A673 (cell line): ENCODE data around the gene NHS. TPM values are rescaled to one million over a fixed set of nuclear protein-coding genes. Genes with fewer than 3 reads are reported as not detected.

Source experiments
- BruUV-seq: library from RNA; stranded (reverse); fragments of 400-500 nt; replicated peaks from 2 replicates; lab custom pipeline; 2021; lab: Mats Ljungman, UMichigan
- CTCF ChIA-PET: fragments of 300-600 bp; sonication (Branson Sonifier 250); formaldehyde crosslinking; loops from one replicate; lab custom pipeline; 2022; ENCODE audit warnings: antibody characterized with exemption; lab: Charles Lee
- POLR2A ChIA-PET: fragments of 300-600 bp; sonication (Branson Sonifier 250); formaldehyde crosslinking; loops from one replicate; lab custom pipeline; 2022; ENCODE audit warnings: antibody characterized with exemption; ENCODE audit not compliant: low non-redundant PET; lab: Charles Lee
- DNase-seq: peaks from one replicate; pipeline ENCODE4 v3.0.0-alpha.2; 2015; ENCODE audit warnings: low spot score
- H3K27ac ChIP-seq: fragments of 200-600 bp; sonication (generic); 2 replicates; pipeline ENCODE4 v1.5.1; 2016; ENCODE audit warnings: mixed run types, low read depth, mild to moderate bottlenecking, mixed read lengths, antibody characterized with exemption, low read length; ENCODE audit not compliant: poor library complexity, severe bottlenecking
- H3K27me3 ChIP-seq: fragments of 200-600 bp; sonication (generic); replicated peaks from 2 replicates; pipeline ENCODE4 v1.6.1; 2017; ENCODE audit warnings: mixed run types, low read depth, mild to moderate bottlenecking, mixed read lengths, antibody characterized with exemption, low read length; ENCODE audit not compliant: insufficient read depth, poor library complexity
- H3K36me3 ChIP-seq: fragments of 200-600 bp; sonication (generic); 2 replicates; pipeline ENCODE4 v1.6.1; 2016; ENCODE audit warnings: mixed run types, mild to moderate bottlenecking, mixed read lengths, antibody characterized with exemption, low read length; ENCODE audit not compliant: insufficient read depth, poor library complexity, severe bottlenecking
- H3K4me1 ChIP-seq: fragments of 200-600 bp; sonication (generic); 2 replicates; pipeline ENCODE4 v1.6.1; 2017; ENCODE audit warnings: mixed run types, mild to moderate bottlenecking, mixed read lengths, antibody characterized with exemption, low read length; ENCODE audit not compliant: insufficient read depth, poor library complexity, severe bottlenecking
- H3K4me3 ChIP-seq: fragments of 200-600 bp; sonication (generic); 2 replicates; pipeline ENCODE4 v1.5.1; 2016; ENCODE audit warnings: low read depth, mixed run types, mild to moderate bottlenecking, mixed read lengths, low read length; ENCODE audit not compliant: poor library complexity, severe bottlenecking
- H3K9me3 ChIP-seq: fragments of 200-600 bp; sonication (generic); 2 replicates; pipeline ENCODE4 v1.6.1; 2016; ENCODE audit warnings: mixed run types, low read depth, mild to moderate bottlenecking, mixed read lengths, antibody characterized with exemption, low read length; ENCODE audit not compliant: poor library complexity, severe bottlenecking
- CTCF ChIP-seq: fragments of 300-800, 200-600 bp; sonication (generic); conservative IDR thresholded peaks from 2 replicates; pipeline ENCODE4 v1.5.1; 2017; ENCODE audit warnings: low read depth, mild to moderate bottlenecking, antibody characterized with exemption, low read length, moderate library complexity, mixed read lengths
- EZH2 ChIP-seq: fragments of 200-600 bp; sonication (generic); IDR thresholded peaks from 2 replicates; pipeline ENCODE4 v1.6.1; 2017; ENCODE audit warnings: borderline replicate concordance, low read depth, mild to moderate bottlenecking, mixed read lengths, antibody characterized with exemption, low read length; ENCODE audit not compliant: poor library complexity, severe bottlenecking
- intact Hi-C: fragments of 100-400 bp; cut with micrococcal nuclease; formaldehyde crosslinking; loops from one replicate; pipeline ENCODE4 v1.10.0; 2022; ENCODE audit not compliant: unreplicated experiment
- total RNA-seq: library from RNA; stranded (reverse); gene quantifications from 2 replicates; pipeline ENCODE4 v1.2.3, GENCODE V29; 2021

Gene NHS
- total RNA-seq, 1 experiment from 2014 or later = 0.37 TPM

GRCh38 chrX:17747692-17748091 lies 372.7 kb downstream of the NHS start:
- peaks cover 6% of the 10 kb centered on the region for H3K36me3 ChIP-seq
- H3K27me3 ChIP-seq = no peaks in the 10 kb centered on the region
- H3K27ac ChIP-seq = no peak overlapping the region
- intact Hi-C loops = no loop called here
- BruUV-seq = no TSS peak
- no peaks in the 10 kb centered on the region for H3K4me1 ChIP-seq
- no peaks in the 10 kb centered on the region for H3K9me3 ChIP-seq
- no peak for TF ChIP-seq CTCF
- no peak for TF ChIP-seq EZH2
- ChIA-PET POLR2A (interaction anchor here (0.5 kb wide), 1 partner anchor 86 kb away, joined by 5 read pairs; no protein-coding TSS in a partner anchor), CTCF (no interaction called here)
- DNase-seq = no peak
- no peak overlapping the region for H3K4me3 ChIP-seq

GRCh38 chrX:17748684-17749083 lies 373.7 kb downstream of the NHS start:
- Histone ChIP-seq H3K27me3 (no peaks in the 10 kb centered on the region), H3K4me1 (no peaks in the 10 kb centered on the region), H3K36me3 (peaks cover 9% of the 10 kb centered on the region), H3K27ac (no peak overlapping the region), H3K9me3 (no peaks in the 10 kb centered on the region), H3K4me3 (no peak overlapping the region)
- CTCF ChIA-PET = no interaction called here
- no peak for DNase-seq
- POLR2A ChIA-PET = no interaction called here
- BruUV-seq = no TSS peak
- intact Hi-C loops = no loop called here
- TF ChIP-seq CTCF (no peak), EZH2 (no peak)

GRCh38 chrX:17750436-17750835 lies 375.4 kb downstream of the NHS start:
- ChIA-PET POLR2A (no interaction called here), CTCF (no interaction called here)
- H3K4me1 ChIP-seq = no peaks in the 10 kb centered on the region
- H3K27me3 ChIP-seq = no peaks in the 10 kb centered on the region
- TF ChIP-seq EZH2 = no peak
- TF ChIP-seq CTCF = no peak
- intact Hi-C loops = no loop called here
- H3K4me3 ChIP-seq = no peak overlapping the region
- H3K36me3 ChIP-seq = peaks cover 9% of the 10 kb centered on the region
- H3K27ac ChIP-seq = no peak overlapping the region
- no peak for DNase-seq
- no peaks in the 10 kb centered on the region for H3K9me3 ChIP-seq
- no TSS peak for BruUV-seq
